H1 (cell line): ENCODE measurements around the gene ZNF814. TPM values are rescaled to one million over a fixed set of nuclear protein-coding genes. Genes with fewer than 3 reads are reported as not detected.

Experiments
- CTCF ChIA-PET: fragments of 300-600 bp; sonication (Branson Sonifier 250); formaldehyde crosslinking; loops from one replicate; lab custom pipeline; 2021; ENCODE audit not compliant: partially characterized antibody; lab: Charles Lee
- POLR2A ChIA-PET: fragments of 300-600 bp; sonication (Branson Sonifier 250); formaldehyde crosslinking; loops from one replicate; lab custom pipeline; 2021; ENCODE audit warnings: inconsistent platforms; ENCODE audit not compliant: partially characterized antibody; lab: Charles Lee
- DNase-seq, 2 experiments: peaks; one replicate each; pipeline versions ENCODE4 v3.0.0 to v3.0.0-alpha.2; 2010 to 2022; ENCODE audit warnings: low spot score in 2 of 2, low read depth in 1 of 2, mixed read lengths in 1 of 2
- FAIRE-seq: peaks from 2 replicates; lab custom pipeline; 2011; peaks lifted over from hg19 to GRCh38; lab: Jason Lieb, UNC
- H2AFZ ChIP-seq: 2 replicates; pipeline ENCODE4 v1.8.1; 2012; ENCODE audit warnings: low read length, inconsistent platforms
- H2AK5ac ChIP-seq: 2 replicates; pipeline ENCODE4 v1.6.1; 2013; ENCODE audit warnings: low read depth, low read length
- H2BK120ac ChIP-seq: replicated peaks from 2 replicates; pipeline ENCODE3; 2013; ENCODE audit warnings: low read depth, low read length, inconsistent platforms
- H2BK12ac ChIP-seq: 2 replicates; pipeline ENCODE4 v1.6.1; 2013; ENCODE audit warnings: low read depth, low read length
- H2BK15ac ChIP-seq: 2 replicates; pipeline ENCODE4 v1.6.1; 2013; ENCODE audit warnings: low read length
- H2BK20ac ChIP-seq: 2 replicates; pipeline ENCODE4 v1.6.1; 2013; ENCODE audit warnings: low read length
- H2BK5ac ChIP-seq: 2 replicates; pipeline ENCODE4 v1.6.1; 2013; ENCODE audit warnings: low read depth, low read length
- H3K14ac ChIP-seq: 2 replicates; pipeline ENCODE4 v1.6.1; 2013; ENCODE audit warnings: inconsistent platforms; ENCODE audit not compliant: insufficient read length
- H3K18ac ChIP-seq: 2 replicates; pipeline ENCODE4 v1.6.1; 2013; ENCODE audit warnings: low read length; ENCODE audit errors: extremely low read depth
- H3K23ac ChIP-seq: 2 replicates; pipeline ENCODE4 v1.6.1; 2013; ENCODE audit warnings: inconsistent platforms; ENCODE audit not compliant: insufficient read length
- H3K23me2 ChIP-seq: 2 replicates; pipeline ENCODE4 v1.6.1; 2013; ENCODE audit warnings: low read depth, low read length
- H3K27ac ChIP-seq: 2 replicates; pipeline ENCODE4 v1.6.1; 2011; ENCODE audit warnings: low read depth, low read length, inconsistent platforms
- H3K27me3 ChIP-seq, 4 experiments: replicated peaks in 1 of 4; 1 replicate in 1 of 4; 2 replicates in 3 of 4; pipeline versions ENCODE4 v1.6.1 to v1.8.1; 2011 to 2013; ENCODE audit warnings: low read length in 3 of 4, mild to moderate bottlenecking in 3 of 4, inconsistent platforms in 2 of 4, mixed read lengths in 2 of 4, moderate library complexity in 1 of 4; ENCODE audit not compliant: control insufficient read depth in 3 of 4, insufficient read depth in 3 of 4; ENCODE audit errors: extremely low read depth in 1 of 4
- H3K36me3 ChIP-seq, 4 experiments: 2 replicates each; pipeline versions ENCODE4 v1.6.1 to v1.8.1; 2011 to 2013; ENCODE audit warnings: mild to moderate bottlenecking in 4 of 4, low read length in 3 of 4, moderate library complexity in 2 of 4, control low read depth in 1 of 4, inconsistent platforms in 1 of 4; ENCODE audit not compliant: insufficient read depth in 4 of 4, control insufficient read depth in 2 of 4
- H3K4ac ChIP-seq: replicated peaks from 2 replicates; pipeline ENCODE3; 2013; ENCODE audit warnings: low read length, low read depth, mixed read lengths, inconsistent platforms; ENCODE audit not compliant: insufficient read length
- H3K4me1 ChIP-seq, 4 experiments: replicated peaks in 1 of 4; 1 replicate in 1 of 4; 2 replicates in 3 of 4; pipeline versions ENCODE4 v1.6.1 to v1.8.1; 2011 to 2013; ENCODE audit warnings: low read length in 3 of 4, inconsistent platforms in 2 of 4, mixed read lengths in 1 of 4; ENCODE audit not compliant: insufficient read depth in 4 of 4, control insufficient read depth in 3 of 4
- H3K4me2 ChIP-seq, 2 experiments: 2 replicates each; pipeline versions ENCODE4 v1.6.1 to v1.8.1; 2011 to 2013; ENCODE audit warnings: low read depth in 2 of 2, low read length in 2 of 2, control low read depth in 1 of 2, inconsistent platforms in 1 of 2, mild to moderate bottlenecking in 1 of 2; ENCODE audit not compliant: insufficient read depth in 1 of 2
- H3K4me3 ChIP-seq, 4 experiments: fragments of 200-600, 300-600 bp in 1 of 4; sonication (generic), shearing (Covaris generic), sonication (Bioruptor Twin) in 1 of 4; 2 replicates each; pipeline versions ENCODE4 v1.5.1 to v1.8.1; 2011 to 2016; ENCODE audit warnings: low read length in 4 of 4, low read depth in 3 of 4, control low read depth in 2 of 4, inconsistent platforms in 2 of 4, mild to moderate bottlenecking in 2 of 4, mixed read lengths in 1 of 4, moderate library complexity in 1 of 4; ENCODE audit not compliant: insufficient read depth in 2 of 4; ENCODE audit errors: extremely low read depth in 1 of 4
- H3K56ac ChIP-seq: replicated peaks from 2 replicates; pipeline ENCODE3; 2013; ENCODE audit warnings: low read depth, mild to moderate bottlenecking, mixed read lengths, low read length, inconsistent platforms; ENCODE audit not compliant: insufficient read length
- H3K79me1 ChIP-seq: 2 replicates; pipeline ENCODE4 v1.6.1; 2013; ENCODE audit warnings: low read depth, low read length, control low read depth
- H3K79me2 ChIP-seq, 2 experiments: 2 replicates each; pipeline versions ENCODE4 v1.6.1 to v1.8.1; 2012 to 2013; ENCODE audit warnings: low read length in 2 of 2, mild to moderate bottlenecking in 2 of 2, inconsistent platforms in 1 of 2; ENCODE audit not compliant: insufficient read depth in 2 of 2, control insufficient read depth in 1 of 2
- H3K9ac ChIP-seq, 4 experiments: replicated peaks in 1 of 4; 1 replicate in 1 of 4; 2 replicates in 3 of 4; pipeline versions ENCODE4 v1.6.1 to v1.8.1; 2011 to 2013; ENCODE audit warnings: low read depth in 3 of 4, low read length in 3 of 4, control low read depth in 2 of 4, mild to moderate bottlenecking in 2 of 4, moderate library complexity in 2 of 4, inconsistent platforms in 1 of 4; ENCODE audit errors: extremely low read depth in 1 of 4
- H3K9me3 ChIP-seq, 2 experiments: 2 replicates each; pipeline versions ENCODE4 v1.6.1 to v1.8.1; 2012 to 2013; ENCODE audit warnings: mild to moderate bottlenecking in 2 of 2, moderate library complexity in 2 of 2, control low read depth in 1 of 2, inconsistent platforms in 1 of 2, low read depth in 1 of 2, low read length in 1 of 2, mixed read lengths in 1 of 2; ENCODE audit not compliant: insufficient read depth in 2 of 2
- H4K20me1 ChIP-seq, 2 experiments: replicated peaks in 1 of 2; 2 replicates each; pipeline versions ENCODE3 to v1.8.1; 2011 to 2013; ENCODE audit warnings: inconsistent platforms in 2 of 2, low read length in 2 of 2, mild to moderate bottlenecking in 1 of 2; ENCODE audit not compliant: insufficient read depth in 2 of 2, control insufficient read depth in 1 of 2
- H4K5ac ChIP-seq: 2 replicates; pipeline ENCODE4 v1.6.1; 2013; ENCODE audit warnings: low read length, low read depth, mixed read lengths, inconsistent platforms; ENCODE audit not compliant: insufficient read length
- H4K8ac ChIP-seq: 2 replicates; pipeline ENCODE4 v1.8.0; 2013; ENCODE audit warnings: mild to moderate bottlenecking, moderate library complexity, low read length, inconsistent platforms; ENCODE audit not compliant: insufficient read depth; ENCODE audit errors: extremely low read depth
- H4K91ac ChIP-seq: replicated peaks from 2 replicates; pipeline ENCODE3; 2013; ENCODE audit warnings: low read length, mixed read lengths, inconsistent platforms; ENCODE audit not compliant: insufficient read length
- EGR1 ChIP-seq: IDR thresholded peaks from 2 replicates; pipeline ENCODE4 v1.6.1; 2011; ENCODE audit warnings: low read depth, low read length, borderline replicate concordance
- RAD21 ChIP-seq, 2 experiments: IDR thresholded peaks in 1 of 2; conservative IDR thresholded peaks in 1 of 2; 2 replicates each; pipeline ENCODE4 v1.6.1; 2011; ENCODE audit warnings: low read depth in 2 of 2, low read length in 2 of 2, improper control_type of control experiment in 1 of 2, inconsistent platforms in 1 of 2, mild to moderate bottlenecking in 1 of 2, moderate library complexity in 1 of 2
- ZNF274 ChIP-seq: IDR thresholded peaks from 2 replicates; pipeline ENCODE4 v1.7.0; 2012; ENCODE audit warnings: low read length, borderline replicate concordance; ENCODE audit errors: extremely low read depth
- whole genome bisulfite sequencing, 2 experiments: shearing (Covaris generic) in 1 of 2; methylation state at CpG; one replicate each; pipeline versions ENCODE4 v1.1.6 to v1.1.7; 2013 to 2015; ENCODE audit warnings: low lambda C conversion rate in 2 of 2, mixed read lengths in 2 of 2, inconsistent platforms in 1 of 2, low coverage in 1 of 2, missing lambda C conversion rate in 1 of 2; ENCODE audit not compliant: insufficient replicate concordance in 2 of 2, insufficient coverage in 1 of 2, insufficient read length in 1 of 2; ENCODE audit errors: extremely low coverage in 1 of 2, missing lambda C conversion rate in 1 of 2; 5-methylcytosine and 5-hydroxymethylcytosine counted together
- polyA plus RNA-seq, 7 experiments: library from polyadenylated mRNA; depleted of rRNA in 3 of 7; stranded (reverse) in 5 of 7; unstranded in 2 of 7; fragments of >200 nt in 5 of 7; fragments of 200-250 nt in 2 of 7; gene quantifications; 1 replicate in 5 of 7; 2 replicates in 1 of 7; 4 replicates in 1 of 7; pipeline versions ENCODE4 v1.2.1 to v1.2.3, GENCODE V29; 2011 to 2013; ENCODE audit warnings: missing spikeins in 2 of 7, mixed read lengths in 2 of 7
- total RNA-seq: library from RNA; stranded (reverse); fragmentation: NEBNext Ultra II Directional; extraction: Animal tissue kit (Norgen Biotek cat#: 25700); gene quantifications from 2 replicates; pipeline ENCODE4 v1.2.1, GENCODE V29; 2021
- TF ChIP-seq, protein P1 (sequence below), 3 experiments: IDR thresholded peaks; 1 replicate in 2 of 3; 2 replicates in 1 of 3; pipeline versions ENCODE4 v1.5.1 to v1.6.1; 2011; ENCODE audit warnings: low read length in 3 of 3, mild to moderate bottlenecking in 3 of 3, inconsistent platforms in 2 of 3, low read depth in 1 of 3, moderate library complexity in 1 of 3; ENCODE audit not compliant: insufficient read depth in 1 of 3; ENCODE audit errors: control extremely low read depth in 1 of 3

ZNF814 gene
- total and polyA plus RNA-seq, 2 of the 8 experiments (the other 6 are each of a cell fraction or from before 2014, with no cell fraction given), result 90.9 to 99.6 TPM

DNA sequence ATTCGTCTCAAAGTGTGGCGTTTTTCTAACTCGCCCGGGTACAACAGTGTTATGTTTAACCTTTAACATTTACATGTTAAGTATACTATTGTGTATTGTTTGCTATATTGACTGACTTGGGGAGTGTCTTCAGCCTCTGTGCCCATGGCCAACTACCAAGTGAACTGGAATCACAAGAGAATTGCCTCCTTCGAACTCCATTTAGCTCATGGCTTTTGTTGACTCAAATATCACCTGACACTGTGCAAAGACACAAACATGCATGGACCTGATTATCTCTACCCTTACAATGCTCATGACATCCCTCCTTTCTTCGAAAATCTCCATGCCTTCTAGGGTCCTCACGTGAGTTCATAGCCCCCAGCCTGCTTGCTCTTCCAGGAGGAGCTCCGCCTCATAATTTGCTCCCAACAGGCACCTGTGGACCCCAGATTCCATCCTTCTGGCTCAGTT is 704 bp downstream of the ZNF814 start:
- WGBS, 2 experiments, result 0% methylated on average over 8 of the region's 8 CpGs; no CpG with 5 or more reads in 1 of the 2 experiments

More for the DNA sequence above, 704 bp downstream of the ZNF814 start:
- no peak for FAIRE-seq
- no peaks in the 10 kb centered on the region for H3K9me3 ChIP-seq
- TF ChIP-seq RAD21 (IDR thresholded peaks at IDR 0.05 in 1 of 2, conservative IDR thresholded peaks at IDR 0.05 in 1 of 2; ENCODE audit: low read depth in 2 of 2, low read length in 2 of 2) (no peak), ZNF274 (no peak), EGR1 (no peak)
- TF ChIP-seq, protein P1, sequence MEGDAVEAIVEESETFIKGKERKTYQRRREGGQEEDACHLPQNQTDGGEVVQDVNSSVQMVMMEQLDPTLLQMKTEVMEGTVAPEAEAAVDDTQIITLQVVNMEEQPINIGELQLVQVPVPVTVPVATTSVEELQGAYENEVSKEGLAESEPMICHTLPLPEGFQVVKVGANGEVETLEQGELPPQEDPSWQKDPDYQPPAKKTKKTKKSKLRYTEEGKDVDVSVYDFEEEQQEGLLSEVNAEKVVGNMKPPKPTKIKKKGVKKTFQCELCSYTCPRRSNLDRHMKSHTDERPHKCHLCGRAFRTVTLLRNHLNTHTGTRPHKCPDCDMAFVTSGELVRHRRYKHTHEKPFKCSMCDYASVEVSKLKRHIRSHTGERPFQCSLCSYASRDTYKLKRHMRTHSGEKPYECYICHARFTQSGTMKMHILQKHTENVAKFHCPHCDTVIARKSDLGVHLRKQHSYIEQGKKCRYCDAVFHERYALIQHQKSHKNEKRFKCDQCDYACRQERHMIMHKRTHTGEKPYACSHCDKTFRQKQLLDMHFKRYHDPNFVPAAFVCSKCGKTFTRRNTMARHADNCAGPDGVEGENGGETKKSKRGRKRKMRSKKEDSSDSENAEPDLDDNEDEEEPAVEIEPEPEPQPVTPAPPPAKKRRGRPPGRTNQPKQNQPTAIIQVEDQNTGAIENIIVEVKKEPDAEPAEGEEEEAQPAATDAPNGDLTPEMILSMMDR (IDR thresholded peaks at IDR 0.05; ENCODE audit: control extremely low read depth in 1 of 3, insufficient read depth in 1 of 3, low read depth in 1 of 3, low read length in 3 of 3), result no peak
- peaks cover 7 to 10% of the 10 kb centered on the region in 2 experiments for H4K20me1 ChIP-seq
- peaks cover 3 to 18% (median 10%) of the 10 kb centered on the region in 4 experiments; a peak in 6 of 7 replicates for H3K4me1 ChIP-seq
- H3K4me3 ChIP-seq, result peak overlapping the region; percentile 89 to 97 (median 96)
- H4K91ac ChIP-seq, result peak overlapping the region; percentile 84
- H3K18ac ChIP-seq, result peak overlapping the region; percentile 4; the same call in 1 of the 2 replicates
- 0 out of 2 replicates have a peak overlapping the region, but pooled peaks have one; percentile 54 for H2AK5ac ChIP-seq
- H3K23ac ChIP-seq, result no peak overlapping the region
- no peak overlapping the region for H2AFZ ChIP-seq
- H3K27me3 ChIP-seq, result no peaks in the 10 kb centered on the region
- peaks cover 3% of the 10 kb centered on the region; the same call in 1 of the 2 replicates for H3K23me2 ChIP-seq
- H4K8ac ChIP-seq, result peak overlapping the region; percentile 97; the same call in 1 of the 2 replicates
- peak overlapping the region; percentile 91 for H3K56ac ChIP-seq
- H2BK5ac ChIP-seq, result peak overlapping the region; percentile 90
- H2BK12ac ChIP-seq, result no peak overlapping the region
- no peak overlapping the region for H3K4ac ChIP-seq
- no peak overlapping the region for H2BK15ac ChIP-seq
- H3K14ac ChIP-seq, result no peak overlapping the region
- ChIA-PET POLR2A (interaction anchor here (0.6 to 11.1 kb wide), 27 partner anchors 8 to 296 kb away, joined by 3 to 103 read pairs (median 7); partner anchors contain the start of genes ZNF135, ZNF417, ZNF418 and ZNF552), CTCF (interaction anchor here (0.6 to 1.7 kb wide), 7 partner anchors 8 to 142 kb away, joined by 3 to 9 read pairs (median 4); partner anchors contain the start of genes ZNF587B and ZNF776)
- peak overlapping the region; percentile 93 to 97 (median 97) for H3K9ac ChIP-seq
- H3K4me2 ChIP-seq, result peak overlapping the region; percentile 77 to 79
- no peak overlapping the region for H2BK20ac ChIP-seq
- H2BK120ac ChIP-seq, result no peak overlapping the region
- peaks cover 42 to 56% of the 10 kb centered on the region in 2 experiments for H3K79me2 ChIP-seq
- no peaks in the 10 kb centered on the region for H3K79me1 ChIP-seq
- H3K27ac ChIP-seq, result peak overlapping the region; percentile 94
- H3K36me3 ChIP-seq, result peaks cover 0 to 26% (median 11%) of the 10 kb centered on the region in 4 experiments; a peak in 5 of 8 replicates
- no peak for DNase-seq
- H4K5ac ChIP-seq, result peak overlapping the region; percentile 84
